HL-60 (cell line): ENCODE data around the gene PARP15.

Source experiments
- GABPA ChIP-seq: IDR thresholded peaks from 2 replicates; pipeline ENCODE4 v1.6.1; 2012; ENCODE audit warnings: low read depth
- POLR2AphosphoS5 ChIP-seq: IDR thresholded peaks from 2 replicates; pipeline ENCODE4 v1.6.1; 2012; ENCODE audit warnings: low read depth
- SPI1 ChIP-seq: IDR thresholded peaks from 2 replicates; pipeline ENCODE4 v1.6.1; 2012; ENCODE audit warnings: low read depth, mild to moderate bottlenecking, borderline replicate concordance
- TF ChIP-seq, protein P1 (sequence below): IDR thresholded peaks from one replicate; pipeline ENCODE4 v1.5.1; 2011; ENCODE audit warnings: low read length, control low read depth, inconsistent platforms; ENCODE audit not compliant: insufficient read depth
- TF ChIP-seq, protein P2 (sequence below): IDR thresholded peaks from 2 replicates; pipeline ENCODE4 v1.6.1; 2012; ENCODE audit warnings: low read depth; ENCODE audit not compliant: insufficient replicate concordance

DNA sequence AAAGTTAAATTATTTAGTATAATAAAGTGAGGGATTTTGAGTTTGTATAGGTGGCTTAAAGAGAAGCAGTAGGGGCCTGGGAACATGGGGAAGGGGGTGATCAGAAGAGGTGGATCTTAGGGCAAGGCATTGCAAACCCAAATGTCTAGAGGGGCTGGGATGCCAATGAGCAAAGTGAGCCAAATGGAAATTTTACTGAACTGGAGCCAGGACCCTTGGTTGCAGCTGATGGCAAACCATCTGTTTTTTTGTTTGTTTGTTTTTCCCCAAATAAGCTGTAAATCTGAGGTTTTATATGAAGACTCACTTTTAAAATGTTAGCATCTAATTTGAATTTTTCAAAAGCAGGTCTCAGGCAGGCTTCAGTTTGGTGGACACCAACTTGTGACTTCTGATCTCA, 88.4 kb downstream of the PARP15 start:
- TF ChIP-seq, protein P1, sequence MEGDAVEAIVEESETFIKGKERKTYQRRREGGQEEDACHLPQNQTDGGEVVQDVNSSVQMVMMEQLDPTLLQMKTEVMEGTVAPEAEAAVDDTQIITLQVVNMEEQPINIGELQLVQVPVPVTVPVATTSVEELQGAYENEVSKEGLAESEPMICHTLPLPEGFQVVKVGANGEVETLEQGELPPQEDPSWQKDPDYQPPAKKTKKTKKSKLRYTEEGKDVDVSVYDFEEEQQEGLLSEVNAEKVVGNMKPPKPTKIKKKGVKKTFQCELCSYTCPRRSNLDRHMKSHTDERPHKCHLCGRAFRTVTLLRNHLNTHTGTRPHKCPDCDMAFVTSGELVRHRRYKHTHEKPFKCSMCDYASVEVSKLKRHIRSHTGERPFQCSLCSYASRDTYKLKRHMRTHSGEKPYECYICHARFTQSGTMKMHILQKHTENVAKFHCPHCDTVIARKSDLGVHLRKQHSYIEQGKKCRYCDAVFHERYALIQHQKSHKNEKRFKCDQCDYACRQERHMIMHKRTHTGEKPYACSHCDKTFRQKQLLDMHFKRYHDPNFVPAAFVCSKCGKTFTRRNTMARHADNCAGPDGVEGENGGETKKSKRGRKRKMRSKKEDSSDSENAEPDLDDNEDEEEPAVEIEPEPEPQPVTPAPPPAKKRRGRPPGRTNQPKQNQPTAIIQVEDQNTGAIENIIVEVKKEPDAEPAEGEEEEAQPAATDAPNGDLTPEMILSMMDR: no peak
- TF ChIP-seq, protein P2, sequence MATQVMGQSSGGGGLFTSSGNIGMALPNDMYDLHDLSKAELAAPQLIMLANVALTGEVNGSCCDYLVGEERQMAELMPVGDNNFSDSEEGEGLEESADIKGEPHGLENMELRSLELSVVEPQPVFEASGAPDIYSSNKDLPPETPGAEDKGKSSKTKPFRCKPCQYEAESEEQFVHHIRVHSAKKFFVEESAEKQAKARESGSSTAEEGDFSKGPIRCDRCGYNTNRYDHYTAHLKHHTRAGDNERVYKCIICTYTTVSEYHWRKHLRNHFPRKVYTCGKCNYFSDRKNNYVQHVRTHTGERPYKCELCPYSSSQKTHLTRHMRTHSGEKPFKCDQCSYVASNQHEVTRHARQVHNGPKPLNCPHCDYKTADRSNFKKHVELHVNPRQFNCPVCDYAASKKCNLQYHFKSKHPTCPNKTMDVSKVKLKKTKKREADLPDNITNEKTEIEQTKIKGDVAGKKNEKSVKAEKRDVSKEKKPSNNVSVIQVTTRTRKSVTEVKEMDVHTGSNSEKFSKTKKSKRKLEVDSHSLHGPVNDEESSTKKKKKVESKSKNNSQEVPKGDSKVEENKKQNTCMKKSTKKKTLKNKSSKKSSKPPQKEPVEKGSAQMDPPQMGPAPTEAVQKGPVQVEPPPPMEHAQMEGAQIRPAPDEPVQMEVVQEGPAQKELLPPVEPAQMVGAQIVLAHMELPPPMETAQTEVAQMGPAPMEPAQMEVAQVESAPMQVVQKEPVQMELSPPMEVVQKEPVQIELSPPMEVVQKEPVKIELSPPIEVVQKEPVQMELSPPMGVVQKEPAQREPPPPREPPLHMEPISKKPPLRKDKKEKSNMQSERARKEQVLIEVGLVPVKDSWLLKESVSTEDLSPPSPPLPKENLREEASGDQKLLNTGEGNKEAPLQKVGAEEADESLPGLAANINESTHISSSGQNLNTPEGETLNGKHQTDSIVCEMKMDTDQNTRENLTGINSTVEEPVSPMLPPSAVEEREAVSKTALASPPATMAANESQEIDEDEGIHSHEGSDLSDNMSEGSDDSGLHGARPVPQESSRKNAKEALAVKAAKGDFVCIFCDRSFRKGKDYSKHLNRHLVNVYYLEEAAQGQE: no peak
- TF ChIP-seq POLR2AphosphoS5: no peak
- no peak for TF ChIP-seq SPI1
- no peak for TF ChIP-seq GABPA
